ENCODE measurements around the gene COX7A2L. TPM values are rescaled to one million over a fixed set of nuclear protein-coding genes. Genes with fewer than 3 reads are reported as not detected.

Gene COX7A2L
- total RNA-seq, 4 donors from 2014 or later: 56.9 to 122 (median 95.1) TPM

DNA sequence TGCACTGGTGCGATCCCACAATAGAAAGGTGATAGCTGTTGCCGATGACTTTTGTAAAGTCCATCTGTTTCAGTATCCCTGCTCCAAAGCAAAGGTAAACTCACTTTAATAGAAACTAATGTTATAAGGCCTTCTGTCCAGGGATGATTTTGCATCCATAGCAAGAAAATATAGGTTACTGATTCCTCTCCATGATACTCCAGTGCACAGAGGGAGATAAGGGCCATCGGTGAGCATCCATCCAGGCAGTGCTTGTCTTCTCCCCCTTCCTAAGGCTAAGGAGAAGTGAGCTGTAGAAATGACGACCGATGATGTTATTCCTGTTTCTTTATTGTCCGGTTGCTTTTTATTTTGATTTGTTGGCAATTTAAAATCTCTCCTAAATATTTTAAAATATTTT, 32.1 kb downstream of the COX7A2L start:
- Histone ChIP-seq H3K4me3 (no peak overlapping the region), H3K9me3 (no peaks in the 10 kb centered on the region), H3K27me3 (no peaks in the 10 kb centered on the region), H3K27ac (replicated peaks in 1 of 4) (no peak overlapping the region), H3K4me1 (no peaks in the 10 kb centered on the region), H3K36me3 (peaks cover 21 to 68% (median 37%) of the 10 kb centered on the region in 4 donors)
- no peak for DNase-seq (ENCODE audit: extremely low spot score)
- no peak for TF ChIP-seq POLR2AphosphoS5 (IDR thresholded peaks at IDR 0.05)
- TF ChIP-seq EP300 (IDR thresholded peaks at IDR 0.05): no peak
- no peak for TF ChIP-seq POLR2A (IDR thresholded peaks at IDR 0.05; ENCODE audit: low read depth)
- TF ChIP-seq CTCF (IDR thresholded peaks at IDR 0.05): no peak
- WGBS: 93% methylated on average over 6 of the region's 6 CpGs
- intact Hi-C loops (cut with DNase I): loop anchor here (2.0 kb wide), 1 partner anchor 232 kb away; no protein-coding TSS in a partner anchor

DNA sequence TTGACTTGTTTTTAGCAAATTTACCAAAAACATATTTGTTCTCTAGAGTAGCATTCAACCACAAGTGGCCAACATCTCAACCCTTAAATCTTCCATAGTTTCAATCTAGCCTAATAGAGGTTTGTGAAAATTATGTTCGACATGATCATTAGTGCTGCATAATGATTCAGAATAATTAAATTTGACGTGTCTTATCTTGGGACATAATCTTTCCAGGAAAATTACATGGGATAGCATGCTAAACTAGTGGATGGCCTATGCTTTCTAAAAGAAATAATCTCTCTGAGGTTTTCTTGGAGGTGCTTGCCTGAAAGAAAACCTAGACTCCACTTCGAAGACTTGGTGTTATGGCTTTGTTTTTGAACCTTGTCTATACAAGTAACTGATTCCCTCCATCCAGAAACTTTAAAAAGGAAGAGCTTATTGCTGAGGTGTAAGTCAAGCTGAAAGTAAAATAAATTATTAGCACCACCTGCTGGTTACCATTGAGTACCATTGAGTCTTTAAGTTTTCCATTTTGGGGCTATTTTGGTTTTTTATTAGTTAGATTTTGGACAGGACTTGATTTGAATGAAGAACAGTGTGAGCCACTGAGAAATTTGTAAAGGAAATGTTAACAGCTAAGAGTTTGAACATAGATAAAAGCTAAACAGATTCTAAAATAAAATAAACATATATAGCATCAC, 32.7 kb downstream of the COX7A2L start:
- Histone ChIP-seq H3K9me3 (no peaks in the 10 kb centered on the region), H3K4me1 (no peaks in the 10 kb centered on the region), H3K36me3 (peaks cover 15 to 61% (median 30%) of the 10 kb centered on the region in 4 donors), H3K4me3 (no peak overlapping the region), H3K27ac (replicated peaks in 1 of 4) (no peak overlapping the region), H3K27me3 (no peaks in the 10 kb centered on the region)
- intact Hi-C loops (cut with DNase I): loop anchor here (2.0 kb wide), 1 partner anchor 231 kb away; no protein-coding TSS in a partner anchor
- WGBS: 70% methylated on average over 3 of the region's 3 CpGs
- no peak for DNase-seq (ENCODE audit: extremely low spot score)
- TF ChIP-seq POLR2AphosphoS5 (IDR thresholded peaks at IDR 0.05) (no peak), CTCF (IDR thresholded peaks at IDR 0.05) (peak; percentile 41 to 48 (median 47))

DNA sequence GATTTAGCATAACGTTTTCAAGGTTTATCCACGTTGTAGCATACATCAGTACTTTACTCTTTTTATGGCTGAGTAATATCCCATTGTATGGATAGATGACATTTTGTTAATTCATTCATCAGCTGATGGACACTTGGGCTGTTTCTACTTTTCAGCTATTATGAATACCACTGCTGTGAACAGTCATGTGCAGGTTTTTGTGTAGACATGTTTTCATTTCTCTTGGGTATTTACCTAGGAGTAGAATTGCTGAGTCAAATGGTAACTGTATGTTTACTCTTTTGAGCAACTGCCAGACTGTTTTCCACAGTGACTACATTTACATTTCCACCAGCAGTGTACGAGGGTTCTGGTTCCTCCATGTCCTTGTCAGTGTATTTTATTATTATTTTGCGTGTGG, 33.9 kb downstream of the COX7A2L start:
- DNase-seq (ENCODE audit: extremely low spot score): no peak
- Histone ChIP-seq H3K4me3 (no peak overlapping the region), H3K27me3 (no peaks in the 10 kb centered on the region), H3K36me3 (peaks cover 12 to 50% (median 21%) of the 10 kb centered on the region in 4 donors), H3K27ac (replicated peaks in 1 of 4) (no peak overlapping the region), H3K9me3 (no peaks in the 10 kb centered on the region), H3K4me1 (no peaks in the 10 kb centered on the region)
- 87% methylated on average over 4 of the region's 4 CpGs for WGBS
- intact Hi-C loops (cut with DNase I): no loop called here
- TF ChIP-seq POLR2AphosphoS5 (IDR thresholded peaks at IDR 0.05) (no peak), EP300 (IDR thresholded peaks at IDR 0.05) (no peak), POLR2A (IDR thresholded peaks at IDR 0.05; ENCODE audit: low read depth) (no peak), CTCF (IDR thresholded peaks at IDR 0.05) (no peak)

DNA sequence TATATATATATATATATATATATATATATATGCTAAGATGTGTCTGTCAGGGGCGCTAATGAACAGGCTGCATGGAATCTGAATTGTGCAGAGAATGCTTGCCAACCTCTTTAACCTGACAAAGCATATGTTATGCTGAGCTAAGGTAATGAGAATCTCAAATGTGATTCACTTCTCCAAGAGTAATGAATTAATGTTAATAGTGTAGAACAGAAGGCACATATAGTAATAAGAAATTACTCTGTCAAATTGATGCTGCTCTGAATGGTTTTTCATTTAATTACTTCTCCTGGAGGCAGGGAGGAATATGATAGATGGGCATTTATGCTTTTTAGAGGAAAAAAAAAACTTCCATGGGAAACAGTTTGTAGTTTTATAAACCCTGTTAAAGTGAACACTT, 35.4 kb downstream of the COX7A2L start:
- intact Hi-C loops (cut with DNase I): no loop called here
- WGBS: 91% methylated on average over 1 of the region's 1 CpG
- Histone ChIP-seq H3K36me3 (peaks cover 5 to 37% (median 14%) of the 10 kb centered on the region in 4 donors), H3K27ac (replicated peaks in 1 of 4) (no peak overlapping the region), H3K4me3 (no peak overlapping the region), H3K4me1 (no peaks in the 10 kb centered on the region), H3K9me3 (no peaks in the 10 kb centered on the region), H3K27me3 (no peaks in the 10 kb centered on the region)
- TF ChIP-seq EP300 (IDR thresholded peaks at IDR 0.05) (no peak), POLR2AphosphoS5 (IDR thresholded peaks at IDR 0.05) (no peak), POLR2A (IDR thresholded peaks at IDR 0.05; ENCODE audit: low read depth) (no peak), CTCF (IDR thresholded peaks at IDR 0.05) (no peak)
- DNase-seq (ENCODE audit: extremely low spot score): no peak

- Histone ChIP-seq H3K4me3 (no peak overlapping the region), H3K9me3 (no peaks in the 10 kb centered on the region), H3K4me1 (no peaks in the 10 kb centered on the region), H3K27me3 (no peaks in the 10 kb centered on the region), H3K27ac (replicated peaks in 1 of 4) (no peak overlapping the region), H3K36me3 (peaks cover 5 to 33% (median 13%) of the 10 kb centered on the region in 4 donors)
- DNase-seq (ENCODE audit: extremely low spot score): no peak
- 91% methylated on average over 2 of the region's 2 CpGs for WGBS
- TF ChIP-seq POLR2AphosphoS5 (IDR thresholded peaks at IDR 0.05): no peak
- TF ChIP-seq EP300 (IDR thresholded peaks at IDR 0.05): no peak
- TF ChIP-seq POLR2A (IDR thresholded peaks at IDR 0.05; ENCODE audit: low read depth): no peak
- TF ChIP-seq CTCF (IDR thresholded peaks at IDR 0.05): no peak
- intact Hi-C loops (cut with DNase I): no loop called here
Measured at GRCh38 chr2:42324949-42325348, 36.1 kb downstream of the COX7A2L start.
